Measurements from ENCODE around the gene PTPRK.

PTPRK gene

DNA sequence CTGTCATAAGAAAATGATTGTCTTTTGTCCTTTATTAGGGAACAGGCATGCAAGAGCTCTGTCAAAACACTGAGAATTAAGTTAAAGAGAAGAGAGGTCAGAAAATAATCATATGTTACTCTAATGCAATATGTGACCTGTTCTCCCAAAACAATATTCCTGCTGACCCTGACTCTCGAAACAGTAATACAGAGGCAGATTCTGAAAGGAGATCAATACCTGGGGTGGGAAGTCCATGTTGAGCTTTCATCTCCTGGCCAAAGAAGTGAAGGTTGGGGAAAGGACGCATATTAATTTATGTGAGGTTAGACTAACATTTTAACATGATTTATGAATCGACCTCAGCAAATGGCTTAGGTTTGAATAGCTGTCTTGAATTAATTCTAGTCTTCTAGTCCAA, 243.0 kb downstream of the PTPRK start:
- DNase-seq = no peak

- no peak for DNase-seq
These were observed 244.1 kb downstream of the PTPRK start for GRCh38 chr6:128276311-128276710.

DNA sequence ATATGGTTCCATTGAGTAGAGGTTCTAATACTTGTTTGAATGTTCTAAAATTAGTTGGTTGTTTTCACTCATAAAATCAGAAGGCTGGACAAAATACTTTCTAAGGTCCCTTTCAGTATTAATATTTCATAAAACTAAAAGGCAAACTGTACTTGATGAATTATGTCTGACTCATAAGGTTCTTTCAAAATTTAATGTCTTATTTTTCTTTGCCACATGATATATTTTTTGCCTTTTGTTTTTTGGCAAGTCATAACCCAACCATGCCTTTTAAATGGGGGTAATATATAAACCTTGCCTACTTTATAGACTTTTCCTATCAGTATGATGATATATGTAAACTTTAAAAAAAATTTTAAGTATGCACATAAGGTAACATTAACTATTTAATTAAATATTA, 244.7 kb downstream of the PTPRK start:
- DNase-seq = no peak

DNA sequence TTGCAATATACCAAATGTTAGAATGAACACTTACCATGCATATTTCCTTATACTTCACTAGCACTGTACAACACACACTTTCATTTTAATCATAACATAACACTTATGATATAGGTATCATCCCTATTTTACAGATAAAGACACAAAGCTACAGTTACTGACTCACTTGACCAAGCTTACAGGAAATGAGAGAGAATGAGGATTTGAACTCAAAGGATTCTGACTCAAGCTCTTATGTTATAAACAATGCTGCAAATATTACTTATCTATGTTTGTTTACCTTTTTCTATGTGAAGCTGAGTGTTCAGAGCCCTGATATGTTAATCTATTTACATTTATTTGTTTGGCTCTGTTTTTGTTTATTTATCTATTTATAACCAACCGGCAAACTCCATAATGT, 245.4 kb downstream of the PTPRK start:
- no peak for DNase-seq

GRCh38 chr6:128271527-128271926, 248.9 kb downstream of the PTPRK start:
- no peak for DNase-seq

- no peak for DNase-seq
These were observed 249.4 kb downstream of the PTPRK start for GRCh38 chr6:128271011-128271410.

DNA sequence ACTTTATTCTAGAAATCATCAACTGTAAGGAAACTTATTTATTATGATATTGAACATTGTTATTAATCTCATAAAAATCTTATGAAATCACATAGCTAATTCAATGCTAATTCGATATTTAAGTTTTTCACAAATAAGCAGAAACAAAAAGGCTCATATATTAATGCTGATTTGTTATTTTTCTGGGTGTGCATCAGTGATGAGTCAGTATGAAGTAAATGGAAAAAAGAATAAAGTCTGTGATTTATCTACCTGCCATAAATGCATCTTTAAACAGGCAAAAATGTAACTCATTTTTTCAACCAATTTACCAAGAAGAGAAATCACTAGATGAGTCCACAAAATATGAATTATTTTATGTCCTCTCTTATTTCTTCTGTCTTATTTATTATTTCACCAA, 253.5 kb downstream of the PTPRK start:
- DNase-seq = no peak

GRCh38 chr6:128265706-128266105, 254.7 kb downstream of the PTPRK start:
- DNase-seq = no peak

DNA sequence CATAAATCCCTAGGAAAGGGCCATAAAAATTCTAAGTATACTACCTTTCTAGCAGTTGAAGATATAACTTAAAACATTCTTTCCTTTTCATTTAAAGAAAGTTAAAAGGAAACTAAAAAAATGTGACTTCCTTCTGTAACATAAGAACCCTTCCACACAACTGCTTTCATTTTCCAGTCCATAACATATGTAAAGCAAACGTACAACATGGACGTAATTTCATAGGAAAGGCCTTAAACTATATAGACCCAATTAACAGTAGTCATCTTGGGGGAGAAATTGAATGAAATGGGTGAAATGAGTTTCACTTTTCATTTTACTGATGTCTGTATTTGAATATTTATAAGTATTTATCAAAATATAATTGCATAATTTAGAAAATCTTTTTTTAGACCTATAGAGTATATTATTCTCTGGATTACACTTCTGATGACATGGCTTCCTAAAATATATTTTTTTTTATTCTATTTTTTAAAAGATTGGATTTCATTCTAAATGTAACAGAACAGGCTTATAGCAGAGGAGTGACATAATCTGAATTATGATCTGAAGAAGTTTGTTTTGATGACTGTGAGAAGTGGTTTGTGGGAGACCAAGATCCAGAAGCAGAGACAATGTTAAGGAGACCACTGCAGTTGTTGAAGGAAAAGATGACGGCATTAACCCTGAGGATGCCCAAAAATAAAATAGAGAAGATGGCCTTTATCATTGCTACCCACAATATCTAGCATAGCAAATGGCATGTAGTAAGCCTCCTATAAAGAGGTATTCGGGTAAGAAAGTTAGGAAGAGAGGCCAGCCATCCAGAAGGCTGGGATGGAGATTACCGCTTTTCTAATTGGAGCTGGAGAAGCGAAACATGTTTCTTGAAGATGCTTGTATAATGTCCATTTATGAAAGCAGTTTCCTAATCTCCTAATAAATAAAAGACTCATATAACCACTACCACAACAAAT, 260.4 kb downstream of the PTPRK start:
- DNase-seq = no peak

DNA sequence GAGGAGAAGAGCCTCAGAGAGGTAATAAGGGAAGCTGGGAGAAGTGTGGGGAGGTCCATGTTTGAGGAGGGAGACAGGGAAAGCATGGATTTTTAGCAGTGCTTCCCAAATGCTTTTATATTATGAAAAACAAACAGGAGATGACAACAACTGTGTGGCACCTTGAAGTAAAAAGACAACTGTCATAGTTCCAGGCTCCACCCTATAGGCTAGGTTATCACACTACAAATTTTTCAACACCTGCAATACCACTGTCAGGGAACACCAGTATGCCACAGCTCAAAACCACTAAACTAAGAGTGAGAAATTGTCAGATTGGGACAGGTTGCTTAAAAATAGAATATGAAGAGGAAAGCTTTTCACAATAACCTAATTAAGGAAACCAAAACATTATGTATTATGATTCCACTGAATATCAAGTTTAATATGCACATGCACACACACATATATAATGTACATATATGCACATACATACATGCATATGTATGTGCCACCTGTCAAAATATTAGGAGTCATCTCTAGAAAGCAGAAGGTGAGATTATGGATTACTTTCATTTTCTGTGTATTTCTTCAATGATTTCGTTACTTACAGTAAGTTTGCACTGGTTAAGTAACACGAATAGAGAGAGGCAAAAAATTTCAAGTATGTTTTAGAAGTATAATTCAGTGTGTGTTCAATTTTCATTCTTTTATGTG, 261.2 kb downstream of the PTPRK start:
- DNase-seq = no peak

DNA sequence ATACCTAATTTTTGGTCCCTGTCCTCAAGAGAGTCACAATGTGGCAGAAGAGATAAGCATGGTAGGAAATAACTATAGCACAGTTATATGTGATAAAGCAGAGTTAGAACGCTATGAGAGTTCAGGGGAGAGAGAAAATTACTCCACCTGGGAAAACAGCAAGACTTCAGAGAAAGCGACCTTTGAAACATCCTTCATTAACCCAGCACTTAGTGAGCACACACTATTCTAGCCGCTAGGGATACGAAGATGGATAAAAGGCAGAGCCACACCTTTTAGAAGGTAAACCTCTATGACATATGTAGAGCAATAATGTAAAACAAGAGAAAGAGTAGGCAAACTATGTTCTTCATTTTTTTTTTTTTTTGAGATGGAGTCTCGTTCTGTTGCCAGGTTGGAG, 264.3 kb downstream of the PTPRK start:
- DNase-seq = no peak

- no peak for DNase-seq
These were observed 267.8 kb downstream of the PTPRK start for GRCh38 chr6:128252341-128253176.

DNA sequence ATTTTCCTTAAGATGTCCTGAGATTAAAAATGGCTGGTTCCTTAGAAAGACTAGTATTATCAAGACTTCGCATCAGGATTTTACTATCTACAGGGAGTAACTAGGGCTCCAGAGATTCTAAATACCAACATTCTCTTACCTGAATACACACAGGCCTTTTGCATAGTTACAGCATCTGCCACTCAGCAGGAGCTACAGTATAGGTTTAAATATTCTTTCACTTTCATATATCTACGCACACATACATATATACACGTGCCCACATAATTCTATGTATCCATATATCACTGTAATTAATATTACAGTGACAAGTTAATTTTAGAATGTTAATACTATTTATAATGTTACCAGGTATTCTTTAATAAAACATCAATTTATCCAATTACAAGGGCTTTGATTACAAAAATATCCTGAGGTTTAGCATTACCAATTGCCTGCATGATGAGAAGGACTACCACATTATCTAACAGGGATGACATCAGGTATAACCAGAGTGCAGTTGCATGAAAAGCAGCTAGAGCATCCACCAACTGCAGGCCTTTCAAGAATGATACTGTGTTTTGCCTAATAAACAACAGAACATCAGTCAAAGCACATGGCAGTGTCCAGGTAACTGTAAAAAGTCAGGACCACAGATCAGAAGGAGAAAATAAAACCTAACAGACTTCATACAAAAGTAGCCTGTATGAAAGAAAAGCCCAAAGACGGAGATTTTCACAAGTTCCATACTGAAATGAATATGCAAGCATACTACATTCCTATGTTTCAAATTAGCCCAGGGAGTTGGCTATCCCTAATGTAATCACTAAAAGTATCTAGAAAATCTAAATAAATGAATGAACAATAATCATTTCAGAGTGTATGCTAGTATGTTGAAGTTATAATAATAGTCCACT, 268.7 kb downstream of the PTPRK start:
- no peak for DNase-seq

DNA sequence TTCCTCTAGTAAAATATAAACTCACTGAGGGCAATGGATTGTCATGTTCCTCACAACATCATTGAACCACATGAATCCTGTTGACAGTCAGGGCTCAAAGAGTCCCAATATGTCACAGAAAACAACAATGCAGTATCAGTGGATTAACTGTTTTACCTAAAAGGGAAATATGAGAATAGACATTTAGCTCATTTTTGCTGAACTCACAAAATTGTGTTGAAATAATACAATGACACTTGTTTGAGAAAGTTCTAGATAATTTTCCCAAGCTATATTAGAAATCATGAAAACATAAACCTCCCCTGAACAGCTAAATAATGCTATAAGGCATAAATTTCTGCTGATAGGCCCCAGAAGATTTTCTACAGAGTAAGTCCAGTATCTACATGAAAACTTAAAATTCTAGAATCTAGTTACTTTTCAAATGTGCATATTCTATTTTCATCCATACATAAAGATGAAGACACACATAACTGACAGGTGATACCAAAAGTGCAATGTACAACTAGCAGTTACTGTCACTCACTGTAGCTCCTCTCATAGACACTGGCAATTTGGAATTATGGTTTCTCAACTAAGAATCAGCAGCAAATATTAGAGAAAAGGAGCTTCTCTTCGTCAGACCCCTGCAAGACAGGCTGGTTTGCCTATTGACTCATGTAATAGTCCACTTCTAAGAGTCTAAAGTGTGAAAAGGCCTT, 269.9 kb downstream of the PTPRK start:
- no peak for DNase-seq

DNA sequence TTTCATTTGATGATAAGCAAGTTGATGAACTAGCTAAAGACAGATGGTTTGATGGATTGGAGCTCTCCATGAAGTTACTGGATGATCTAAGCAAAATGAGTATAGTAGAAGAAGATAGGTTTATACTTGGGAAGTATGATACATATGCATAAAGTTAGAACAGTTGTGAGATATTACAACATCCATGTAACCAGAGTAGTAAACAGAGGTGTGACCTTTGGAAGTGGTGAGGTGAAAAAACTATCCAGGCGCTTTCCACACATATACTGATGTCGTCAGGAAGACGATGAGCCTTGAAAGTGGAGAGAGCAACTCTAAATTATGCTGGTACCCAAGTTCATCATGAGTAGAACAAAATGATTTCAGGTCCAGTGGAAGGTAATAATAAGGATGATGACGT, 271.0 kb downstream of the PTPRK start:
- DNase-seq = no peak

DNA sequence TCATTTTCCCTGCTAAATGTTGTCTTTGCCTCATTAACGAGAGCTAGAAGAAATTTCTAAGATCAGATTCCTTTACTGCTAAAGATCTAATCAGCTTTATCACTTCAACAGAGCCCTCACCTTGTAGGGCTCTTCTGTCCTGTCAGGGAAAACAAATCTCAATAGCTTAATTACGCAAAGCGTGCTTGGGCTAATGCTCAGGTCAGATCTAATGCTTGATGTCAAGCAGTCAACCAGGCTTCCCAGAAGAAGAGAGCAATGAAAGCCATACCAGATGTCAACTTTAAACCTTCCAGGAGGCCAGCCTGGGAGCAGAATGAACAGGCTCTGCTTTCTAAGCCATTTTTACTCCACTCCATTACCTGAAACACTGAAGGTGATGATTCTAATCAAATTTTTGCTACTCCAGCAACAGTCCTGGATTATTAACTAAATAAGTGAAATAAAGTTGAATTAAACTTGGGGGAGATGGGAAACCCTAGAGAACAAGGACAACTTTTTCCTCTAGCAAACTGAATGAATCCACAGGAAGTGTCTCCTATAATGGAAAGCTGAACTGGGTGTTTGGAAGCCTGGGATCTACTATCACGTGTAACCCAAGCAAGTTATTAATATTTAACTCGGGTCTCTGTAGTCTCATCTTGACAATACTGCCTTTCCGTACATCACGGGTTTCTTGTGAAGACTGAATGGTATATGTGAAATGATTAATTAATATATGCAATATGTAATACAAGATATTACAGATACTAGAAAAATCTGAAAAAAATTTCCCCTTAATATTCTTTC, 273.7 kb downstream of the PTPRK start:
- no peak for DNase-seq

DNA sequence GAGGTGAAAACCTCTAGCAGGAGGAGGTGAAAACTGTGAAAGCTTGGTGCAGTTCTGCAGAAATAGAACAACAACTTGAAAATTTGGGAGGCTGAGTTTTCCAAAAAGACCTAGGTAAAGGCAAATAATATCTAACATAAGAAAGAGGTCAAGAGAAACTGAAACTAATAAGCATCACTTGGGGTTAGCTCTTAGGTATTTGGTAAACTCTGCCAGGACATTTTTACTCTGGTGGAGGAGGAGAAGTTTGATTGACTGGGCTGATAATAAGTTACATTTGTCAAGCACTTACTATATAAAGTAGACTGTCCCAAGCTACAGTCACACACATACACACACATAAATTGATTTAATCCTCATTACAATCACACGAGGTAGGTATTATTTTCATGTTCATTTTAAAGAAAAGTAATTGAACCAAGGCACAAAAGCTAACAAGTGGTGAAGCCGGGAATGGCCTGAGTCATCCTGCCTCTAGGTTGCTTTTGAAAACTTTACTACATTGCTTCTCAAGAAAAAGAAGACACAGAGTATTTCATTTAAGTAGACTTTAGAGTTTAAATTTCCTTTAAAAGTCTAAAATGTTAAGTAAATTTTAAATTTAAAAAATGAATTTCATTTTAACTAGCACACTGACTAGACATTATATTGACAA, 275.5 kb downstream of the PTPRK start:
- DNase-seq = no peak

GRCh38 chr6:128242765-128243403, 277.5 kb downstream of the PTPRK start:
- DNase-seq = no peak

DNA sequence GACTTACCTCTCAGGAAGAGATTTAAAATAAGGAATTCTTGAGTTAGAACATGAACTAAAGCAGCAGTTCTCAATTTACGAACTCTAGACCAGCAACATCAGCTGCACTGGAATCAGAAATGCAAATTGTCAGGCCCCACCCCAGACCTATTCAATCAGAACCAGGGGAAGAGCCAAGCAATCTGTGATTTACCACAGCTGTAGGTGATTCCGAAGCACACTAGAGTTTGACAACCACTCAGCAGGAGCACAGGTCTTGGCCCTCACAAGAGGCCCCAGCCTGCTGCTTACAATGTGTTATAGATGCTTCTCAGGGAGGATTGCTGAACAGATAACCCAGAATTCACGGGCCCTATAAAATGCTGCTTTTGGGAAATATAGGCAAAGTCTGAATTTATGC, 279.2 kb downstream of the PTPRK start:
- no peak for DNase-seq

- no peak for DNase-seq
These were observed 280.4 kb downstream of the PTPRK start for GRCh38 chr6:128240024-128240428.
